Epithelial cell of esophagus (primary cell): ENCODE measurements around the gene ADAM19.

Experiments used
- DNase-seq: peaks from one replicate; pipeline ENCODE4 v3.0.0; 2010; ENCODE audit warnings: low read depth
- H3K4me3 ChIP-seq: 2 replicates; pipeline ENCODE4 v1.5.1; 2011; ENCODE audit warnings: mild to moderate bottlenecking, low read length, control low read depth
- TF ChIP-seq, protein P1 (sequence below): IDR thresholded peaks from 2 replicates; pipeline ENCODE4 v1.5.1; 2011; ENCODE audit warnings: low read depth, mild to moderate bottlenecking, low read length, control low read depth, inconsistent platforms; ENCODE audit not compliant: insufficient read depth; ENCODE audit errors: missing control alignments

The ADAM19 gene

DNA sequence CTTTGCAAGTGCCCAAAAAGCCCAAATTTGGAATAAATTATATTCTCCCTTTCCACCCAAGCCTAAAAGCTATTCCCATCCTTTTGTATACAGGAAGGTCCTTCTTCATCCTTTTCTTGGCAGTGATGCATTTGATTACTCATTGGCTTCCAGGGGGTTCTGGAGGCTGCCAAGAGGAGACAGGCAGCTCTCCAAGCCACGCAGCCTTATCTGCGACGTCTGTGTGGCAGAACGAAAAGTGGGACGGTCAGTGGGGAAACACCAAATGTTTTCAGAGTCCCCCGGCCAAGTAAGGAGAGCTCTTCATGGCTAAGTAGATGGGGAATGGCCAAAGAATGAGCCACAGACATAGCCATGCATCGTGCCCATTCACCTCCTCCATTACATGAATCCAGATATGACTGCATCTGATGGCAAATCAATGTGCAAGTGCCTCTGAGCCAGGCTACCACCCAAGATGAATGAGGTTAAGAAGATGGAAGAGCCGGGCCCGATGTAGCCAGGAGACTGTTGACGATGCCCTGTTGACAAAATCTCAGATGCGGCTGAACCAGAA lies 12.1 kb downstream of the ADAM19 start:
- H3K4me3 ChIP-seq: no peak overlapping the region
- no peak for DNase-seq
- TF ChIP-seq, protein P1, sequence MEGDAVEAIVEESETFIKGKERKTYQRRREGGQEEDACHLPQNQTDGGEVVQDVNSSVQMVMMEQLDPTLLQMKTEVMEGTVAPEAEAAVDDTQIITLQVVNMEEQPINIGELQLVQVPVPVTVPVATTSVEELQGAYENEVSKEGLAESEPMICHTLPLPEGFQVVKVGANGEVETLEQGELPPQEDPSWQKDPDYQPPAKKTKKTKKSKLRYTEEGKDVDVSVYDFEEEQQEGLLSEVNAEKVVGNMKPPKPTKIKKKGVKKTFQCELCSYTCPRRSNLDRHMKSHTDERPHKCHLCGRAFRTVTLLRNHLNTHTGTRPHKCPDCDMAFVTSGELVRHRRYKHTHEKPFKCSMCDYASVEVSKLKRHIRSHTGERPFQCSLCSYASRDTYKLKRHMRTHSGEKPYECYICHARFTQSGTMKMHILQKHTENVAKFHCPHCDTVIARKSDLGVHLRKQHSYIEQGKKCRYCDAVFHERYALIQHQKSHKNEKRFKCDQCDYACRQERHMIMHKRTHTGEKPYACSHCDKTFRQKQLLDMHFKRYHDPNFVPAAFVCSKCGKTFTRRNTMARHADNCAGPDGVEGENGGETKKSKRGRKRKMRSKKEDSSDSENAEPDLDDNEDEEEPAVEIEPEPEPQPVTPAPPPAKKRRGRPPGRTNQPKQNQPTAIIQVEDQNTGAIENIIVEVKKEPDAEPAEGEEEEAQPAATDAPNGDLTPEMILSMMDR: no peak

DNA sequence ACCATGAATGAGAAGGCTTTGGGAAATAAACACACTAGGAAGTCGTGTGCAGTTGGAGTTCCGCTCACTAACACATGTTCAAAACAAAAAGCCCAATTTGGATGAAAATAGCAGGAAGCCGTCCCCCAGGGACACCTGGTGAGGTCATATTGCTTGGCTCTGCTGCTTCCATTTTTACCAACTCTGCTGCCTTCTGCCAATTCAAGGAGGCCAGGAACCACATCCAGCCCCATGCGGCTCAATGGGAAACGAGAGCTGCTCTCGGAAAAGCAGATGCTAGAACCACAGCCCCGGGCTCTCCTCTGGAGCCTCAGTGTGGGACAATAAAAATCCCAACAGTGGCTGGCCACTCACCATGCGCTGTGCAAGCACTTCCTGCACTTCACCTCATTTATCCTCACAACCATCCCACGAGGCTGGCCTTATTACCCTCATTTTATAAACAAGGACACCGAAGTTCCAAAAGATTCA lies 13.4 kb downstream of the ADAM19 start:
- DNase-seq: no peak
- no peak overlapping the region for H3K4me3 ChIP-seq
- TF ChIP-seq, protein P1: no peak

DNA sequence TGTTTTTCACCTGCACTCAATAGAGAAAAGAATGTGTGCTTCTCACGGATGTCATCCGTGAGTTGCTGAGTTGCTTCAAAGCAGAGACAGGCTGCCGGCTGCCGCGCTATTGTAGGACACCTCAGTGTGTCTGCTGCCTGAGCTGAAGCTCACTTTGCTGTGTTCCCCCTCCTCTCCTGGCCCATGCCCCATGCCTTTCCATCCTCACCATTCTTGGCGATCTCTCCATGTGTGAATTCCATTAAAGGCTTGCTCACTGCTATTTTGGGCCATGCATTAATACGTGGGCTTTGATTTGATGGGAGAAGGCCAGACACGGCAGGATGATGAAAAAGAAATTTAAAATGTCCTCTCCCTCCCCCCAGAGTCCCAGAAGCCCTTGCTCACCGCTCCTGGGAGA lies 14.5 kb downstream of the ADAM19 start:
- TF ChIP-seq, protein P1: no peak
- H3K4me3 ChIP-seq: no peak overlapping the region
- DNase-seq: no peak

DNA sequence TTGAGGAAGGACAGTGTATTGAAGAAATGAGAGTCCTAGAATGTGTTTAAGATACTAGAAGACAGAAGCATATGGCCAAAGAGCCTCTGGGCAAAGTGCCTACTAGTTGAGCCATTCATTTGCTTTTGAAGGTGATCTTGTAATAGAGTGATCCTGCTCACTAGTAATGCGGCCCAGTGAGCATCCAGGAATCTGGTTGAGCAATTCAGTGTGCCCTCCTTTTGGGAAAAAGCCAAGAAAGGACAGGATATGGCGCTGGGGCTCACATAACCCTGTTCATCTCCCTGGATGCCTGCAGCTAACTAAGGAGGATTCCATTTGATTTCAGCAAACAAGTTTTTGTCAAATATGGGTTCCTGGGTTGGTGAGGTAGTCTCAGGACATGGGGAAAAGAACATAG lies 16.3 kb downstream of the ADAM19 start:
- no peak overlapping the region for H3K4me3 ChIP-seq
- peak; percentile 90 for DNase-seq
- TF ChIP-seq, protein P1: no peak

GRCh38 chr5:157558681-157559080 lies 16.9 kb downstream of the ADAM19 start:
- TF ChIP-seq, protein P1: no peak
- H3K4me3 ChIP-seq: no peak overlapping the region
- peak; percentile 50 for DNase-seq

DNA sequence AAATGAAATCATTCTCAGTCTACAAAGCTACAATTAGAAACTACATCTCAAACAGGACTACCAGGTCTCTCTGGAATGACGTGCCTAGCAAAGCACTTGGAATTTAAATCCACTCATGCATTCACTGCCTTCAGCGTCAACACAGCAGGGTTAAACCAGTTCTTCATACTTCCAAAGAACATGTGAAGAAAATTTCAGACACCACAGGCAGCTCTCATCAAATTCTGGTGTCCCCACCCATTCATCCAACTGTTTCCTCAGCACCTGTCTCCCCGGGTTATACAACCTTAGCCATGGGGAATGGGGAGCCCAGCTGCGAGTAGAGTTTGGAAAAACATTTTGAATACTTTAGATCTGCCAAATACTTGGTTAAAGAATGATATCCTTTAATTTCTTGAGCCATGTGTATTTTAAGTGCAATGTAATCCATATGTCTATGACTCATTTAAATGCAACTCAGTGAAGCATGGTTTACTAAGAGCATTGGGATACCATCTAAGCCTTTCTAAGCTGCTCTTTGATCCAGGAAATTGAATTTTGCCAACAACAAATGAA lies 17.5 kb downstream of the ADAM19 start:
- TF ChIP-seq, protein P1: no peak
- peak; percentile 91 for DNase-seq
- H3K4me3 ChIP-seq: no peak overlapping the region
